HG03521 (cell line): ENCODE results near the gene TMOD3.
"Not testable (repeated sequence)": the region's sequence is repeated elsewhere in the genome, so short reads cannot be mapped to it uniquely, and the experiment has no call there.

Source experiments
- ATAC-seq: cut with Tn5 transposase; IDR thresholded peaks from one replicate; pipeline ENCODE4 v1.9.1; 2021; ENCODE audit warnings: mild to moderate bottlenecking, moderate library complexity; ENCODE audit not compliant: unreplicated experiment

TMOD3 gene

DNA sequence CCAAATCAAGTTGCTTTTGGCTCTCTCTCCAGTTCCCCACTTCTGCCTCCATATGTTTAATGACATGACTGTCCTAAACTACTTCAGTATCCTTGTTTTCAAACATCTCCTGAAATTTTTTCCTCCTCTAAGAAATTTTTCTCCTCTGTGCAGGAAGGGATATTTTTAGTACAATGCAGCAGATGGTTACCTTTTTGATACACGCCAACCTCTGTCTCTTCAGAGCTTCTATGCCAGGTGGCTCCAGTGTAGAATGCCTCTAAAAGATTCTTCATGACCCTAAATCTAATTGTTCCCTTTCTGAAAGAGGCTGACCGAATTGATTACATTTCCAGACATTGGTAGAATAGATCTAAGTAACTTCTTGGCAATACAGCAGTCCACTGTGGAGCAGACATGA lies 33.7 kb downstream of the TMOD3 start:
- no peak for ATAC-seq

DNA sequence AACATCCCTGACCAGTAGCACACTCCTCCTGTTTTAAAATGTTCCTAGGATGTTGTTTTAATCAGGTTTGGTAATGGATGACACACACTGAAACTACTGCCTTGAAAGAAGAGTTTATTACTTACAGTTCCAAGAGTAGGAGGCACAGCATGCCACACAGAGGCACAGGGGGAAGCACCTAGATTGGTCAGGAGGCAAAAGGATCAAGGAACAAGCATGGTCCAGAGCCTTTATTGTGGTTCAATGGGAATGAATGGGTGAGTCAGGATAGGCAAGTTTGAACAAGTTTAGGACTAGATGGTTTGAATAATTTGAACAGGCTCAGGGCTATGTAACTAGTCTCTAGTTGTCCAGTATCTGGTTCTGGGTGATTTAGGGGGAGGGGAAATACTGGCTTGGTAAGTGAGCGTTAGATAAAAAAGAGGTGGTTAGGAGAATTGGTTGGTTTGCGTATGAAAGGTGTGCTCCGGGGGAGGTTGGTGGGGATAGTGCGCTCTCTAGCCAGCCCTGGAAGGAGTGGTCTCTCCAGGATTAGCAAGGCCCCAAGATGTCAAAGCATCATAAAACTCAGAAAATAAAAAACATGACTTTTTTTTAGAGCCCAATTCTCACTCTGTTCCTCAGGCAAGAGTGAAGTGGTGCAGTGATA lies 35.1 kb downstream of the TMOD3 start:
- no peak for ATAC-seq

DNA sequence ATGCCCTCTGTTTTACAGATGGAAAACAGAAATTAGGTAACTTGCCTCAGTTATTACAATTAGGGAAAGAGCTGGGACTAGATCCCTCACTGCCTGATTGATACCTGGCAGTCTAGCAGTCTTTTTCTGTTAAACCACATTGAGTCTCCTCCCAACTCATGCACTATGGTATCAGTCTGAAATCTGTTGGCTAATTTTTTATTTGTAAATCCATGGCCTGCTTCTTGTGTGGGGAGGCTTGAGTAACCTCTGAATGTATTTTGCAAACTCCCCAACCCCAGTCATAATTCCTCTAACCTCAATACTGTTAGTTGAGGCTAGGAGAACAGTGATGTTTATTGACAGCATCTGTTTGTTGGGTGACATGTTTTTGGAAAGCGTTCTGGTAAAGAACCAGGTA lies 35.9 kb downstream of the TMOD3 start:
- ATAC-seq, result no peak

DNA sequence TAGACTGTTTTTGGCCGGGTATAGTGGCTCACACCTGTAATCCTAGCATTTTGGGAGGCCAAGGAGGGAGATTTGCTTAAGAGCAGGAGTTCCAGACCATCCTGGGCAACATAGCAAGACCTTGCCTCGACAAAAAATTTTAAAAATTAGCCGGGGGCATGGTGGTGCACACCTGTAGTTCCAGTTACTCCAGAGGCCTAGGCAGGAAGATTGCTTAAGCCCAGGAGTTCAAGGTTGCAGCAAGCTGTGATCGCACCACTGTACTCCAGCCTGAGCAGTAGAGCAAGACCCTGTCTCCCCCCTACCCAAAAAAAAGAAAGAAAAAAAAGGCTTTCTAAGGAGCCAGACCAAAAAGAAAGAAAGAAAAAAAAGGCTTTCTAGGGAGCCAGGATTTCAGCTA lies 36.7 kb downstream of the TMOD3 start:
- ATAC-seq, result no peak

DNA sequence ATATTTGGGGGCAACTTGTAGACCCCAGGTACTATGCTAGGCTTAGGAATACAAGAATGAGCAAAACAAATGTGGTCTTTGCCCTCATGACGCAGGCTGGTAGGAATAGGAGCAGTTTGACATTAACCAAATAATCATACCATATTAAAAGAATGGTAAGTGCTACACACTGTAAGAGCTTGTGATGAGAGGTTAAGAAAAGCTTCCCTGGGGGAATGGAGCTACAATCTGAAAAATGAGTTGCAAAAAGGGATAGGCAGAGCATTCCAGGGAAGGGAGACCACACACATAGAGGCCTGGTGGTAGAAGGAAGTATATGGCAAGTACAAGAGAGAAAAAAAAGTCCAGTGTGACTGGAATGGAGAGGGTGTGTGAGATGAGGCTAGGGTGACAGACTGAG lies 37.3 kb downstream of the TMOD3 start:
- no peak for ATAC-seq

DNA sequence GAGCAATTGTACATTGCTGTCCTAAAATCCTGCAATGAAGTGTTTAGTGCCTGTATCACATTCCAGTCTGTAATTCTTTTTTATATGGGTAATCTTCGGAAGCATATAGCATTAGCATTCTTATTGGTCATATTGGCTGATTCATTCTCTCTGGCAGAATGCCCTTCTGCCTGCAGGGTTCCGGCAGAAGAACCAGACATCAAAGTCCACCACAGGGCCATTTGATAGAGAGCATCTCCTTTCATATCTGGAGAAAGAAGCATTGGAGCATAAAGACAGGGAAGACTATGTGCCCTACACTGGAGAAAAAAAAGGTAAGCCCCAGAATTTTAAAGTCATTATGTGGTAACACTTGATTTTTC lies 39.6 kb downstream of the TMOD3 start:
- no peak for ATAC-seq

DNA sequence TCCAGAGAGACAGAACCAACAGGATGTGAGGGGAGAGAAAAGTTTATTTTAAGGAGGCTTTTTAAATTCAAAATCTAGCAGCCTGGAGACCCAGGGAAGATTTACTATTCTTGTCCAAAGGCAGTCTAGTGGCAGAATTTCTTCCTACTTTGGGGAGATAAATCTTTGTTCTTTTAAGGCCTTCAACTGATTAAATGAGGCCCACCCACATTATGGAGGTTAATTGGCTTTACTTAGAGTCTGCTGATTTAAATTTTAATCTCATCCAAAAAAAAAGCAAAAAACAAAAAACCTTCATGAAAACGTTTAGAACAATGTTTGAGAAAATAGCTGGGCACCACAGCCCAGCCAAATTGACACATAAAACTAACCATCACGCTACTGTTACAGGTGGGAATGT lies 41.3 kb downstream of the TMOD3 start:
- ATAC-seq, result no peak

DNA sequence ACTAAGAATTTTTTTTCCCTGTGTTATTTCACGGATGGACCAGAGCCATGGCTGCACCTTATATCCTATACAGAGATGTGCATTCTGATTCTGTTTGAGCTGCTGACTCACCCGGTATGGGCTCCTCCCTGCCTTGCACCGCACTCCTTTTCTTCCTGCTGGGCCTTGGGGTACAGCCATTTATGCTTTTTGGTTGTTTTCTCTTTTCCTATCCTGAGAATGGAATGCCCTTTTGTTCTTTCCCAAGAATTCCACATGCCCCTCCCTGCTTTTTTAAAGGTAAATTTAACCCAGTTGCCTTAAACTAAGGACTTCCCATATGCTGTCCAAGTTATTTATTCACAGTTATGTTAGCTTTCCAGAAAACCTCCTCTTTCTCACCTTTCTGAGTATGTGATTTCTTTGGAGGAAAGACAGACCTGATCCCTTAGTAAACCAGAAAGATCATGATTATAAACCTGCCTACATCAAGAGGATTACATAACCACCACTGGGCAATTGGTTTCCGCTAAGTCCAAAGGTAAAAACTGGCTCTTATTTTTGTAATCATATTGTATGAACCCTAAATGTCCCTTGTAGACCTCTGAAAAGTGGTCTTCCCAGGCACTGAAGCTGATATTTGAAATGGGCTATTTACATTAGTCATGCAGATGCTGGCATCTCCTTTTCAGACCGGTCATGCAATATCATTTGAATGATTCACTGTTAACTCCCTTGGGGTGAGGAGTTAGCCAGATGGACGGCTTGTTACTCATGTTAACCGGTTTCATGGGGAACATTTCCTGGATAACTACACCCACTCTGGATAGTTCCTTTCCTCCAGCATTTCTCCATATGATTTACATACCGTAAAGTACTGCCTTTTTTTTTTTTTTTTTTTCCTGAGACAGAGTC lies 45.5 kb downstream of the TMOD3 start:
- ATAC-seq, result no peak

DNA sequence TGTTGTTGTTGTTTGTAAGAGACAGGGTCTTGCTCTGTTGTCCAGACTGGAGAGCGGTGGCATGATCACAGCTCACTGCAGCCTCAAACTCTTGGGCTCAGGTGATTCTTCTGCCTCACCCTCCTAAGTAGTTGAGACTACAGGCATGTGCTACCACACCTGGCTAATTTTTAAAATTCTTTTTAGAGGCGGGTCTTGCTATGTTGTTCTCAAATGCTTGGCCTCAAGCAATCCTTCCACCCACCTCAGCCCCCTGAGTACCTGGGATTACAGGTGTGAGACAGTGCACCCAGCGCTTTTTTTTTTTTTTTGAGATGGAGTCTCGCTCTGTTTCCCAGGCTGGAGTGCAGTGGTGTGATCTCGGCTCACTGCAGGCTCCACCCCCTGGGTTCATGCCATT lies 46.7 kb downstream of the TMOD3 start:
- ATAC-seq, result no peak

DNA sequence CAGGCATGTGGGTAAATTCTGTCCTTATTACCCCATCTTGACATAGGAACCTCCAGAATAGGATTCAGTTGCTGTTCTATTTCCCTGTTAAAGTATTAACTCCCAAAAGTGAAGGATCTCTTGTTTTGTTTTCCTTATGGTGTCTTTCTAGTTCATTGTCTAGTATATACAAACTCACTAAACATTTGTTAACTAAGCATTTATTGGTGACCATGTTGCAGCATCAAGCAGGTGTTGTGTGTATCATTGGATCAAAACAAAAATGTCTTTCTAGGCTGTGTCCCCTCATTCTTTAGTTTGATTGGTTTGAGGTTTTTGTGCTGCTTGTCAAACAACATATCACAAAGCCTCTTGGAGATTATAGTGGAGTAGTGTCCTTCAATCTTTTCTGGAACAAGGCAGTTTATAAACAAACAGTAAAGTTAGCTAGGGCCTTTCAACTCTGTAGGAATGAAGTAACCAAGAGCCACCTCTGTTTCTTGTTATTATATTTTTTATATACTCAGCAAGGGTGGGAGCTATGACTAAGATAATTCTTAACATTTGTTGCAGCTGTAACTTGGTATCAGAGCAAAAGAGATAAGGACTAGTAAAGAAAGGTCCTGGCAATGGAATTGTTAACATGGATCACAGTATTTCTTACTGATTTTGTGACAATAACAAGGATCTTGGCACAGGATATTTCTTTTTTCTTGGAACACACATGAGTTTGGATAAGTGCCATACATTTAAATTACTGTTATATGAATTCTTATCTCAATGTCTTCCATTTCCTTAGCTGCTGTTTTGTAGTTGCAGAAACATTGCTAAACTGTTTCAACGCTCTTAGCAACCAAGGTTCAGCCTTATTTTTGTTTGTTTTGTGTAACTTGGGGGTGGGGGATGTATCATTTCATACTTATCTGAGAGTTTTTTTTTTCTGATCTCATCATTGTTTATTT lies 49.3 kb downstream of the TMOD3 start:
- ATAC-seq, result no peak

DNA sequence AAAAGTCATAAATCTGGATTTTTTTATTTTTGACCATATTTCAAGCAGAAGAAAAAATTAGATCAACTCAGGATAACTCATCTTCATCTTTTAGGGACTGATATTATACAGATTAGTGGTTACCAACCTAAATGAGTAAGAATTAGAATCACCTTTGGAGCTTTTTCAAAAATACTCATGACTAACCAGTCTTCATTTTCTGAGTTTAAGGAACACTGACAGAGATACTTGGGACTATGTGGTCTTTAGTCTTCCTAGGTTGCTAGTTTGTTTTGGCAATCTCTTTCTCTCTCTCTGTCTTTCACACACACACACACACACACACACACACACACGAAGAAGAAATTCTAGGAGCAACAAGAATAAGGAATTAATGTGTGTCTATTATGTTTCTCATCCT lies 50.1 kb downstream of the TMOD3 start:
- no peak for ATAC-seq

DNA sequence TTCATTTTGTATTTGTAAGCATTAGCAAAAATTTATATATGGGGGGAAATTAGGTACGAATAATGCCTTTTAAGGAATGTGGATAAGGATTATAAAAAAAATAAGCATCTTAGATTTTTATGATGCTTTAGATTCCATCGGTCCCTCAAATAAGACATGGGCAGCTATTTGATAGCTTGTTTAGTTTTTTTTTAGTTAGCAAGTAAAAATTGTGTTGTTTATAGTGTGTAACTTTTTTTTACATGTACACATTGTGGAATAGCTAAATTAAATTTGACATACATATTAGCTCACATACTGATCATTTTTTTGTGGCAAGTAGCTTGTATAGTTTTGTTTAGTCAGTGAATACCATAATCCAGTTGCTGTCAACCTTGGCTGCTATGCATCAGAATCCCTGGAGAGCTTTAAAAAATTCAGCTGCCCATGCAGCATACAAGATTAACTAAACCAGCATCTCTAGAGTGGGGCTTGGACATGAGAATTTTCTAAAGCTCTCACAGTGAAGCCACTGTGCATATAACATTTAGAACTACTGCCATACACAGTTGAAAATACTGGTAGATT lies 53.9 kb downstream of the TMOD3 start:
- ATAC-seq, result no peak

DNA sequence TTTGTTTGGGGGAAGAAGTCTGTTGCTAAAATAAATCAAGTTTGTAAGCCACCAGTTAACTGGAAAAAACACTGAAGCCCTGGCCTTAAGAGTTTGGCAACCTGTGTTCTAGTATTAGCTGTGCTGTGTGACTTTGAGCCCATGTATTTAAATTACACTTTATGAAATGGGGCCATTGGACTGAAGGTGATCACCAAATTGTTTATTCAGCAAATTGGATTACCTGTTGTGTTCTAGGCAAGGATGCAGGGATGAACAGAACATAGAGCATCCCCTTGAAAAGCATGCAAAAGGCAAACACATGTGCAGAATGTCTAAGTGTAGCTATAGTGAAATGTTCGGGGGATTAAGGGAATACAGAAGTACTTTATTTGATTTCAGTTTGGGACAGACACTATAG lies 54.6 kb downstream of the TMOD3 start:
- ATAC-seq, result no peak

DNA sequence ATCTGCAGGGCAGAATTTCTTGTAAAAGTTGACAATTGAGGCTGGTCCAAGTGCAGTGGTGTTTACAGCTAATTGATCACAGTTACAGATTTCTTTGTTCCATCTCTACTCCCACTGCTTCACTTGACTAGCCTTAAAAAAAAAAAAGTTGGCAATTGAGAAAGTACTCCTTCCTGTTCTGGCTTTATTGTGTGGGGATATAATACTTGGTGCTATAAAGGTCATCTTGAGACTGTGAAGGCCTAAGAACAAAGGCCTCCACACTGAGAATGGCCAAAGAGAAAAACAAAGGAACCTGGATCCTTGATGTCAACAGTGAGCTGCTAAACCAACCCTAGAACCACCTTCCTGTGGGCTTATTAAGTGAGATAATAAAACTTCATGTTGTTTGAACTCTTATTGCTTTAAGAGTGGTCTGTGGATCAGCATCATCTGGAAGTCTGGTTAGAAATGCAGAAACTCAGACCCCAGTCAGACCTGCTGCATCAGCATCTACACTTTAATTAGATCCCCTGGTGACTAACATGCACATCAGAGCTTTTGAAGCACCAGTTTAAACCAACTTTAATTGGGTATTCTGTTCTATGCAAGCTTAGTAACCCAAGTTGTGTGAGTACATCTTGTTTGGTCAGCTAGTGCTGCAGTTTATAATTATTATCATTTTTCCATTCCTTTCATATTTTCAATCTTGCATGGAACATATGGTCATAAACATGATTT lies 55.2 kb downstream of the TMOD3 start:
- ATAC-seq, result no peak

DNA sequence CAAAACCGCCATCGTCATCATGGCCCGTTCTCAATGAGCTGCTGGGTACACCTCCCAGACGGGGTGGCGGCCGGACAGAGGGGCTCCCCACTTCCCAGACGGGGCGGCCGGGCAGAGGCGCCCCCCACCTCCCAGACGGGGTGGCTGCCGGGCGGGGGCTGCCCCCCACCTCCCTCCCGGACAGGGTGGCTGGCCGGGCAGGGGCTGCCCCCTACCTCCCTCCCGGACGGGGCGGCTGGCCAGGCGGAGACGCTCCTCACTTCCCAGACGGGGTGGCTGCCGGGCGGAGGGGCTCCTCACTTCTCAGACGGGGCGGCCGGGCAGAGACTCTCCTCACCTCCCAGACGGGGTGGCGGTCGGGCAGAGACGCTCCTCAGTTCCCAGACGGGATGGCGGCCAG lies 56.3 kb downstream of the TMOD3 start:
- not testable (repeated sequence) for ATAC-seq

DNA sequence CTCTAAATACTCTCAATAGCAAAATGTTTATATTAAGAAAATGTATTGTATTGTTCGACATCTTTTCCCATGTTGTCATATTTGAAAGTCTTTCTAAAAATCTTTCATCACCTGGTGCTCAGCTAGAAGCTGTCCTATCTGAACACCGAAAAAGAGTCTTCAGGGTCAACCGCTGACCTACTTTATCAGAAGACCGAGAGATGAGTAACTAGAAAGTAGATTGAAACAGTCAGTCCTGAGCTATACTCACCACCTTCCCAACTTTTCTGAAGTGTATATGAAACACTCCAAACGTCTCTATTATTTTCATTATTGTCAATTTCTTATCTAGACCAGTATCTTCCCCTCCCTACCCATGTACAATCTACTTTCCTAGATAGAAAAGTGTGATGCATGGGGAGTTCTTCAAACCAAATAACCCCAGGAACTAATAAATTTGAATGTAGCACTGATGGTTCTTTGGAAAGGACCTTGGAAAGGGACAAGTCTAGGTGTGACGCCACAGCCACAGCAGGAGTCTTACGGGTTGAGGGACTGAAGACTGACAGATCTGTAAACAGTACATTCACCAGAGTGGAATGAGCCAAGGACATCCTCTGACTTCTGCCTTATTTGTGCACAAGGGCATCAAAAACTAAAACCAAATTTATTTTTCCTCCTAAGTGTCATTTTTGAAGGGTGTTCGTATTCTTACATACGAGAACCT lies 58.6 kb downstream of the TMOD3 start:
- no peak for ATAC-seq

DNA sequence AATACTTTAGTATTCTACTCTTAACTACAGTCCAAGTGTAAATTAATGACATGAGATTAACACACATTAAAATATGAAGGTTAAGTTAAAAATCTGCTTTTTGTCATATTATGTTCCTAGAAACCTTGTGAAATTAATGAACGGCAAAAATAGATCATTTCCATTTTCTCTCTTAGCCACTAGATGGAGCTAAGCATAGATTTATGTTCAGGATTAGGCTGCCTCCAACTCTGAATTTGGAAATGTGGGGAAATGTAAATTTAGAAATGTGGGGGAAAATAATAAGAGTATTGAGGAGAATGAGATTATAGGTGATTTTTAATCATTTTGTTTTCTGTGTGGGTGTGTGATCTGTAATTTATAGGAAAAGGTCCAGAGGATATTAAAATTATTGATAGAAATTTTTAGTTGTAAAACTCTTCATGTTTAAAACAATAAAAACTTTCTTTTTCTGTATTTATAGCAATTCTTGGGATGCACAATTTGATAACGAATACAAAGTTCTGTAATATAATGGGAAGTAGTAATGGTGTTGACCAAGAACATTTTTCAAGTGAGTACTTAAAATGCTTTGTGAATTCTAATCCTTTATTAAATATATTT lies 59.2 kb downstream of the TMOD3 start:
- ATAC-seq, result no peak

DNA sequence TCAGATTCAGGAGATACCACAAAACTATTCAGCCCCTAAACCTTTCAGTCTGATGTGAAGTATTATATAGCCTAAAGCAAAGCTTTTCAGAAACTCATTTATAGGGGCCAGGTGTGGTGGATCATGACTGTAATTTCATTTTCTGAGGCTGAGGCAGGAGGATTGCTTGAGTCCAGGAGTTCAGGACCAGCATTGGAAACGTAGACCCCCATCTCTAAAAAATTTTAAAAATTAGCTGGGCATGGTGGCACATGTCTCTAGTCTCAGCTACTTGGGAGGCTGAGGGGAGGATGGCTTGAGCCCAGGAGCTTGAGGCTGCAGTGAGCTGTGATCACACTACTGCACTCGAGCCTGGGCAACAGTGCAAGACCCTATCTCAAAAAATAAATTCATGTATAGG lies 60.0 kb downstream of the TMOD3 start:
- no peak for ATAC-seq

DNA sequence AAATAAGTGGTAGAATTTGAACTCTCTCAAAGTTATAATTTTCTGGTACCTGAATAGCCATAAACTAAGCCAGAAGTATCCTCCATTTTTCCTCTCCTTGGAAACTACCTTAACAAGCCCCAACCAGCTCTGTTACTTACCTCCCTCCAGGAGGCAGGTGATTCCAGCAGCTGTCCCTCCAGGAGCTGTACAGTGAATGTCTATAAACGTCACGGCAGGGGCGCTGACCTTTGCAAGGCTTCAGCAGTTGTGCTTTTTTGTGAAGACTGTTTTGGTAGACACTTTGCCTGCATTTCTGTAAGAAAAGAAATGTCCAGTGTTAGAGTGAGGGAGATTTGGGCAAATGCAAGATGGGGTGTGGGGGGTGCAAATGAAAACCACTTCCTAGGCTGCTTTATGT lies 75.0 kb downstream of the TMOD3 start:
- ATAC-seq, result no peak

DNA sequence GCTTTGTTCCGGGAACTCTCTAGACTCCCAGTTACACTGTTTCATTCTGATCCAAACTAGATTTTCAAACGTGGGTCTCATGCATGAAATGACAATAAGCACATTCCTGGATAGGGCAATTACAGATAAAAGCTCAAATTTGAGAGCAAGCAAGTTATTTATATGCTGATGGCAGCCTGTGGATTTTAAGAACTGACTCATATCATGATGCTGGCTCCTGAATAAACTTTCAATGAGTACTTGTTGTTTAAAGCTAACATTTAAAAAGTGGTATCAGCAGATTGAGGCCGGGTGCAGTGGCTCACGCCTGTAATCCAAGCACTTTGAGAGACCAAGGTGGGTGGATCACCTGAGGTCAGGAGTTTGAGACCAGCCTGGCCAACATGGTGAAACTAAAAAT lies 75.5 kb downstream of the TMOD3 start:
- no peak for ATAC-seq
